Germinal center (tissue), 1 donor: ENCODE results near the gene EVPL.

Experiments used
- DNase-seq: peaks from one replicate; pipeline ENCODE4 v3.0.0; 2012; ENCODE audit warnings: mixed read lengths, low spot score

Gene EVPL

DNA sequence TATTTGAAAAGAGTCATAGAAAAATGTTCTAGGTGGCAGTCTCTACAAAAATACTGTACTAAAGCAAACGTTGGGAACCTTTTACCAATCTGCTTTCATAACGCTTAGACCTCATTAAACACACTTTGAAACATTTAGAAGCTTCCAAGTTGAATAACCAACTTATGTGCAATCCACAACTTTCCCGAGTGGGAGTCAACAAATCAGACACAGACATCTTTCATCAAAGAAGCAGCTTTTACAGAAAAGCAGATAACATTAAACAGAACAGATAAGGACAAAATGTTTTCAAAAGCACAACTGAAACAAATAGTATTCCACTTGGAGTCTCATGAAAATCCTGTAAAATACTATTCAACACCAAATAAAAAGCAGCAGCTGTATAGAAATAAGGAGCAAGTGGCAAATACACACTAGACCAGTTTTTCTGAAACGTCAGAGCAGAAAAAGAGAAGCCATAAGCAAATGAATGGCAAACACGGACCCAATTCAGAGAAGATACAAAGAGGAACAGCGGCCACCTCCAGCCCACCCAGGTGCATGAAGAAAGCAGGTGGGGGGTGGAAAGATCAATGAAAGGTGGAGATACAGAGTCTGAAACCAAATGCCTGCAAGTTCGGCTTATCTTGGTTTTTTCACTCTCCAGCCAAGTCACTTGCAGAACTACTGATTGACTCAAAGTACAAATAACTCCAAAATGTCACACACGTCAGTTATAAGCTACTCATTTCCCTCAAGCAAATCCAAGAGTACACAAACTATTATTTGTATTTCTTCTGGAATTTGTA lies 67.9 kb downstream of the EVPL start:
- no peak for DNase-seq
